SU-DHL-6 (cell line): ENCODE results near the gene EIF3K.

ENCODE experiments used
- H2AFZ ChIP-seq: fragments of 200-600 bp; sonication (generic); 2 replicates; pipeline ENCODE4 v1.6.1; 2014; ENCODE audit warnings: low read depth, mild to moderate bottlenecking, moderate library complexity, mixed read lengths, antibody characterized with exemption, low read length; ENCODE audit not compliant: severe bottlenecking
- H3F3A ChIP-seq: fragments of 200-600 bp; shearing (Covaris generic); 2 replicates; pipeline ENCODE4 v1.6.0; 2016; ENCODE audit warnings: antibody characterized with exemption, mild to moderate bottlenecking; ENCODE audit not compliant: insufficient read depth
- H3K27ac ChIP-seq: fragments of 200-600 bp; sonication (generic); 2 replicates; pipeline ENCODE4 v1.5.1; 2016; ENCODE audit warnings: low read depth, mild to moderate bottlenecking, low read length, moderate library complexity, mixed read lengths
- H3K27me3 ChIP-seq: fragments of 200-600 bp; sonication (generic), shearing (Covaris generic); 2 replicates; pipeline ENCODE4 v1.6.0; 2014; ENCODE audit warnings: mild to moderate bottlenecking, low read length
- H3K36me3 ChIP-seq: fragments of 200-600 bp; sonication (generic); 2 replicates; pipeline ENCODE4 v1.6.1; 2014; ENCODE audit warnings: mild to moderate bottlenecking, low read length, mixed read lengths
- H3K4me2 ChIP-seq: fragments of 300-600, 200-600 bp; shearing (Covaris generic), sonication (generic); 2 replicates; pipeline ENCODE4 v1.6.0; 2014; ENCODE audit warnings: low read length, low read depth, mild to moderate bottlenecking; ENCODE audit not compliant: poor library complexity, severe bottlenecking
- H3K4me3 ChIP-seq: fragments of 200-600 bp; sonication (generic); 2 replicates; pipeline ENCODE4 v1.5.1; 2014; ENCODE audit warnings: antibody characterized with exemption, low read length, mild to moderate bottlenecking, mixed read lengths; ENCODE audit not compliant: insufficient read depth, poor library complexity, severe bottlenecking
- H3K79me2 ChIP-seq: fragments of 200-600 bp; sonication (generic); 2 replicates; pipeline ENCODE4 v1.6.1; 2014; ENCODE audit warnings: mild to moderate bottlenecking, low read length, moderate library complexity; ENCODE audit not compliant: insufficient read depth
- H3K9ac ChIP-seq: fragments of 200-600 bp; sonication (generic); 2 replicates; pipeline ENCODE4 v1.7.0; 2014; ENCODE audit warnings: mild to moderate bottlenecking, low read length
- H3K9me2 ChIP-seq: fragments of 200-600 bp; sonication (generic); replicated peaks from 2 replicates; pipeline ENCODE4 v1.6.1; 2014; ENCODE audit warnings: low read length; ENCODE audit not compliant: insufficient read depth
- H3K9me3 ChIP-seq: fragments of 200-600 bp; sonication (generic); 2 replicates; pipeline ENCODE4 v1.6.1; 2014; ENCODE audit warnings: low read length, mixed read lengths; ENCODE audit not compliant: insufficient read depth
- H4K20me1 ChIP-seq: fragments of 200-600 bp; sonication (generic); 2 replicates; pipeline ENCODE4 v1.6.1; 2014; ENCODE audit warnings: low read depth, mild to moderate bottlenecking, antibody characterized with exemption, low read length, moderate library complexity, mixed read lengths
- EZH2phosphoT487 ChIP-seq: fragments of 200-600 bp; sonication (generic), shearing (Covaris generic); conservative IDR thresholded peaks from 2 replicates; pipeline ENCODE4 v1.6.1; 2018; ENCODE audit warnings: mild to moderate bottlenecking, antibody characterized with exemption, low read length, moderate library complexity, mixed read lengths
- TF ChIP-seq, protein P1 (sequence below): fragments of 200-600 bp; sonication (generic); IDR thresholded peaks from one replicate; pipeline ENCODE4 v1.5.1; 2017; ENCODE audit warnings: antibody characterized with exemption, mild to moderate bottlenecking, low read length, moderate library complexity; ENCODE audit not compliant: insufficient read depth, poor library complexity, severe bottlenecking

The EIF3K gene

DNA sequence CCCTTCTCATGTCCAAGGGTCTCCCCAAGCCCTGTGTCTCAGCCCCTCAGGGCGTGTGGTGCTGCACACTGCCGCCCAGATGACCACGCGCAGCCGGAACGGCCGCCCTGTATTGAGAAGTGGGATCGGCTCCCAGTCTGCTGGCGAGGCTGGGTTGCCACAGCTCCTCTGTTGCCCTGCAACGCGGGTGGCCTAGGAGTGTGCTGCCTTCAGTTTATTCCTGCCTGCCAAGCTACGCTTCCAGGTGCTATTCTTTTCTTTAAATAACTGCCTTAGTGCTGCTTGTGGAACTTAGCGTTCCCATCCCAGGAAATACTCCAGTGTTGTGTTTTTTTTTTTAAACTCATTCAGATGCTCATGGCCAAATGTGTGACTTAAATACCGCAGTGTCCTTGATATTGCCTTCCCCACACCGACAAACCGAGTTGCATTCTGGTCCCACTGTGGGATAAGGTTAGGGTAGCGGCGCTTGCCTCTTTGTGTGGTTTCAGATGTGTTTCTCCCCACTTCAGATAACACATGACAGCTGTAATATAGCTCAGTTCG, 45.0 kb downstream of the EIF3K start:
- Histone ChIP-seq H3K9ac (no peak overlapping the region), H3F3A (no peaks in the 10 kb centered on the region), H3K9me3 (no peaks in the 10 kb centered on the region), H3K36me3 (no peaks in the 10 kb centered on the region; the same call in 1 of the 2 replicates), H4K20me1 (peaks cover 9% of the 10 kb centered on the region; the same call in 1 of the 2 replicates), H3K4me2 (no peak overlapping the region), H3K4me3 (no peak overlapping the region), H3K9me2 (no peaks in the 10 kb centered on the region), H3K27me3 (no peaks in the 10 kb centered on the region), H3K79me2 (peaks cover 97% of the 10 kb centered on the region), H3K27ac (no peak overlapping the region), H2AFZ (no peak overlapping the region)
- TF ChIP-seq, protein P1, sequence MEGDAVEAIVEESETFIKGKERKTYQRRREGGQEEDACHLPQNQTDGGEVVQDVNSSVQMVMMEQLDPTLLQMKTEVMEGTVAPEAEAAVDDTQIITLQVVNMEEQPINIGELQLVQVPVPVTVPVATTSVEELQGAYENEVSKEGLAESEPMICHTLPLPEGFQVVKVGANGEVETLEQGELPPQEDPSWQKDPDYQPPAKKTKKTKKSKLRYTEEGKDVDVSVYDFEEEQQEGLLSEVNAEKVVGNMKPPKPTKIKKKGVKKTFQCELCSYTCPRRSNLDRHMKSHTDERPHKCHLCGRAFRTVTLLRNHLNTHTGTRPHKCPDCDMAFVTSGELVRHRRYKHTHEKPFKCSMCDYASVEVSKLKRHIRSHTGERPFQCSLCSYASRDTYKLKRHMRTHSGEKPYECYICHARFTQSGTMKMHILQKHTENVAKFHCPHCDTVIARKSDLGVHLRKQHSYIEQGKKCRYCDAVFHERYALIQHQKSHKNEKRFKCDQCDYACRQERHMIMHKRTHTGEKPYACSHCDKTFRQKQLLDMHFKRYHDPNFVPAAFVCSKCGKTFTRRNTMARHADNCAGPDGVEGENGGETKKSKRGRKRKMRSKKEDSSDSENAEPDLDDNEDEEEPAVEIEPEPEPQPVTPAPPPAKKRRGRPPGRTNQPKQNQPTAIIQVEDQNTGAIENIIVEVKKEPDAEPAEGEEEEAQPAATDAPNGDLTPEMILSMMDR, result no peak
- TF ChIP-seq EZH2phosphoT487, result no peak

DNA sequence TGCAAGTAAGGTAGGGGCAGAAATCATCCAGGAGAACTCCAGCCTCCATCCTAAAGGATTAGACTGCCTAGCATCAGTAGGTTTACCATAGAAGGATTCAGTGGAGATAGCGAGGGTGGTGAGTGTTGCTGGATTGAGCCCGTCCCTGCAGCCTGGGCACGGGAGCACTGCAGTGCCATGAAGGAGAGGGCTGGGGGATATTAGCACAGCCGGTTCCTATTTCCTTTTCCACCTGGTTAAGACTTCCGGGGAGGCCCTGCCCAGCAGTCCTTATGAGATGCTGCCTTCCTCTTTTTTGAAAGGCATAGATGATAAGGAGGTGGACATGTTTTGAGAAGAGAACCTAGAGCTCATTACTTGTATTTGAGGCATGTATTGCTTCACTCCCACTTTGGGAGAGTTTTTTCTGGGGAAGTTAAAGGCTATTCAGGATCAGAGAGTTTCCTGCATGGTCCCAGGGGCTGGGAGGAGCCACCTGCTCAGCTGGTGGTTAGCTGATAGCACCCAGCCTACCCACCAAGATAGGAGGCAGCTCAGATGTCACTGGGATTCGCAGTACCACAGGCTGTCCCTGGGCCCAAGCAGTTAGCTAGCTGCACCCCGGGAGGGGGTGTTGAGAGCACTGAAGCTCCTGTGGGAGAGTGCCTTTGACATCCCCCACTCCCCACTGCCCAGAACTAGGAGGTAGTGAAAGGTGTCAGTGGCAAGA, 45.7 kb downstream of the EIF3K start:
- peaks cover 4% of the 10 kb centered on the region; the same call in 1 of the 2 replicates for H4K20me1 ChIP-seq
- no peaks in the 10 kb centered on the region for H3K9me3 ChIP-seq
- no peaks in the 10 kb centered on the region for H3F3A ChIP-seq
- H3K9me2 ChIP-seq, result no peaks in the 10 kb centered on the region
- H3K9ac ChIP-seq, result no peak overlapping the region
- no peak overlapping the region for H3K4me2 ChIP-seq
- peaks cover 97% of the 10 kb centered on the region for H3K79me2 ChIP-seq
- no peaks in the 10 kb centered on the region; the same call in 1 of the 2 replicates for H3K36me3 ChIP-seq
- TF ChIP-seq, protein P1, result no peak
- TF ChIP-seq EZH2phosphoT487, result no peak
- no peak overlapping the region for H3K27ac ChIP-seq
- no peak overlapping the region for H3K4me3 ChIP-seq
- H3K27me3 ChIP-seq, result no peaks in the 10 kb centered on the region
- no peak overlapping the region for H2AFZ ChIP-seq

DNA sequence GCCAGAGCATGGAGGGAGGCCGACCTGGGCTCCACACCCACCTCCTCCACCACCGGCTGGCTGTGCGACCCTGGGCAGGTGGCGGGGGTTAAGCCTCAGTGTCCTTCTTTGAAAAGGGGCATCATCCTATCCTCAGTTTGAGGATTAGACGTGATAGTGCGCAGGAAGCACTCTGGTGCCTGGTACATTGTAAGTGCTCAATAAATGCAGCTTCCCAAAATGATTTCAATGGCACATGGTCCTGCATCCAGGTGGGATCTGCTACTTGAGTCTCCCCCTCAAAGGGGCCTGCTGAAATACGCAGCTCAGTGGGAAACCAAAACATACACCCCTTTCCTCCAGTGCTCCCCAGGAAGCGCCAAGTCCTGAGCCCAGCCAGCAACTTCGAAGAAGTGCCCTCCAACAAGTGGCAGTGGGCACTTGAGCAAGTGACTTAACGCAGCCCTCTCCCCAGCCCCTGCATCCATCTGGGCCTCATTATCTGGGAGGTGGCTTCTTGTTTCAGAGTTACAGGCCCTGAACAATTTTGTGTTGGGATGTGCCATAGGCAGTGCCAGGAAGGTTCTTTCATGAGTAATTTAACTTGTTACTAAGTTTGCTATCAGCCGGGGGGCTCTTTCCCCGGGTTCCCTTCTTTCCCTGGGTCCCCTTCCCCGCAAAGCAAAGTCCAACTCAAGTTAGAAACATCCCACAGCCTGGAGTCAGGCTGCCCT, 46.4 kb downstream of the EIF3K start:
- Histone ChIP-seq H3K9me3 (no peaks in the 10 kb centered on the region), H3K27ac (no peak overlapping the region), H3K9ac (no peak overlapping the region), H3K79me2 (peaks cover 96% of the 10 kb centered on the region), H3K27me3 (no peaks in the 10 kb centered on the region), H2AFZ (no peak overlapping the region), H3K4me2 (no peak overlapping the region), H4K20me1 (peaks cover 4% of the 10 kb centered on the region; the same call in 1 of the 2 replicates), H3K9me2 (no peaks in the 10 kb centered on the region), H3K4me3 (no peak overlapping the region), H3K36me3 (no peaks in the 10 kb centered on the region; the same call in 1 of the 2 replicates), H3F3A (no peaks in the 10 kb centered on the region)
- TF ChIP-seq, protein P1, result no peak
- no peak for TF ChIP-seq EZH2phosphoT487
